D341Med (cell line): ENCODE data around the gene STK24.

Experiments used
- DNase-seq: peaks from one replicate; pipeline ENCODE4 v3.0.0; 2012; ENCODE audit warnings: low spot score

STK24 gene

GRCh38 chr13:98489446-98490194 lies 87.3 kb downstream of the STK24 start:
- DNase-seq: no peak

DNA sequence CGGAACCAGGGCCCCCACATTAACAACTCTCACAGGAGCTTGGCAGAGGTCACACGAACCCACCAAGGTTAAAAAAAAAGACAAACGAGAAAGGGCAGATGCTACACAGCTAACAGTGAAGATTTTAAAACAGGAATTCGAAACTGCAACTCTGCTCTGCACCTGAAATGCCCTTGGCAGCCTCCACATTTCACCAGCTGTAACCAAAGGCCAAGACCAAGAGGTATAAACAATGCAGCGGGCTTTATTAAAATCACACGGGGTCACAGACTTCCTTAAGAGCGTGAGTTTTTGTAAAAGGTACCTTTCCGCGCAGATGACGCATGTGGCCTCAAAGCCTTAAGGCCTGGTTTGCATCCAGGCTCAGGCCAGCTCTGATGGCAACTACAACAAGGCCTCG lies 88.2 kb downstream of the STK24 start:
- DNase-seq: no peak

DNA sequence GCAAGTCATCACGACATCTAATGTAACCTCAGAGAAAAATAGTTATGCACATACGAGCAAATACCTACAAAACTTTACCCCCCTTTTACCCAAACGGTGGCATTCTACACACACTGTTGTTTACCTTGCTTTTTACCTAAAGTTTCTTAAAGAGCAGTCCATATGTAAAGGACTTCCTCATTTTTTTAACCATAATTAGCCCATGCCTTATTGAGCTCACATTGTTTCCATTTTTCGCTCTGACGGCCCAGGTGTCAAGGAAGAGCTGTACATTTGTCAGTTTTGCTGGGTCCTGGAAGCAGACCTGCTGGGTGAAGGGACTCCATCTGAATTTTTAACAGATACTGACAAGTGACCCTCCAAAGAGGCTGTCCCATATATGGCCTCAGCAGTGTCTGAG lies 89.4 kb downstream of the STK24 start:
- no peak for DNase-seq

- no peak for DNase-seq
Observed at GRCh38 chr13:98487016-98487415, 89.9 kb downstream of the STK24 start.

DNA sequence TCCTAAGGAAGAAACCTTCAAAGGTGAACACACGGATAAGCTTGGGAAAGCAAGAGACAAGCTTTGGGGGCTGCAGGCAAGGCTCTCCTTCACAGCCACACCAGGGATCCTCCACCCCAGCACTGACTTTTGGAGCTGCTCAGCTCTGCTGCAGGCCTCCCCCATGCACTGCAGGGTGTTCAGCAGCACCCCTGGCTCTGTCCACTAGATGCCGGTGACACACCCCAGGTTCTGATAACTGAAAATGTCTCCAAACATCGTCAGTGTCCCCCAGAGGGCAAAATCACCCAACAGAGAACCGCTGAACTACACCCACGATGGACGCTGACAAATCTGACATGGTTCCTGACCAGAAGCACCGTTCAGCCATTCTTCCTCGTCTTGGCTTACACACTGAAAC lies 90.5 kb downstream of the STK24 start:
- no peak for DNase-seq

DNA sequence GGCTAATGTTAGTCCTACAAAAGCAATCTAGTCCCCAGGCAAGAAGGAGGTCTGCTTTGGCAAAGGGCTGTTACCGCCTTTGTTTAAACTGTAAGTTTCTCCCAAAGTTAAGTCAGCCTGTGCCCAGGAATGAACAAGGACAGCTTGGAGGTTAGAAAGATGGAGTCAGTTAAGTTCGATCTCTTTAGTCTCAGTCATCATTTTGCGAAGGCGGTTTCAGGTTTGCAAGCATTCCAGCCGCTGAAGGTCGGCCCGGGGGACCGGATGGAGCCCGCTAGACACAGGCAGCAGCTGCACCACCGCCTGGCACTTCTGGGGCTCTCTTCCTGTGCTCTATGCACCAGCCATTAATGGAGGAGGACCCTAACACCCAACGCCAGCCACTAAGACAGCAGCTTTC lies 91.3 kb downstream of the STK24 start:
- DNase-seq: no peak

DNA sequence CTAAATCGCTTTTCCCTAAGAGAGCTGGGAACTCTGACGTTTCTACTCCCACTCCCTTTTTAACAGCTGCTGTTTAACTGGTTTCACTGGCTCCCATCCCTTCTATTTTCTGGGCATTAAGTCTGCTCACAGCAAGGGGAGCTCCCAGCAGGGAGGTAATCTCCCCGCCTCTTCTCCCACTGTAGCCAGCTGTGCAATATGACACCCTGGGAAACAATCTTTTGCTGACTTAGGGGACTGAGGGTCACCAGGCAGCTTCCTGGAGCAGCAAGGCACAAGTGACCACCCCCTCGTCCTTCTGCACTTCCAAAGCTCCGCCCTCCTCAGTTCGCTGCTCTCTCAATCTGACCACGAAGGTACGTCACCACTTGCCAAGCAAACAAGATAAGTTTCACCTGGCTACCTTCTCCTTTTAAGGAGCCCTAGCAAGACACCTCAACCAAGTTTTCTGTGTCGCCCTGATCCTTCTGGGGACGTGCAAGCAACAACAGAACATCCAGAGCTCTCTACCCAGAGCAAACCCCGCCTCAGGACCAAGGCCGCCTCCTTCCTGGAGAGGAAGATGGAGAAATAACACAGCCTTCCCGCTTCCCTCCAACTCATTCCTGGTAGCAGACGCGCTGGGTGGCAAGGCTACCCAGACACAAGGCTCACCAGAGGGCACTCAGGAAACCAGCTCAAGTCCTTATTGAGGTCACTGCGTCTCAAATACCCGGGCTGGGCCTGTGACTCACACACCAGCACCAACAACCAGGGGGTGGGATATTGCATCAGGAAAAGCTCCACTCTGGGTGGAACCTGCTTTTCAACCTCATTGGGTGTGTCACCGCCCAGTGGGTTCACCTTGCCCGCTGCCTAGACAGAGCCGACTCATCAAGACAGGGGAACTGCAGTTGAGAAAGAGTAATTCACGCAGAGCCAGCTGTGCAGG lies 92.4 kb downstream of the STK24 start:
- DNase-seq: peak; percentile 74

GRCh38 chr13:98483601-98484288 lies 93.2 kb downstream of the STK24 start:
- no peak for DNase-seq

DNA sequence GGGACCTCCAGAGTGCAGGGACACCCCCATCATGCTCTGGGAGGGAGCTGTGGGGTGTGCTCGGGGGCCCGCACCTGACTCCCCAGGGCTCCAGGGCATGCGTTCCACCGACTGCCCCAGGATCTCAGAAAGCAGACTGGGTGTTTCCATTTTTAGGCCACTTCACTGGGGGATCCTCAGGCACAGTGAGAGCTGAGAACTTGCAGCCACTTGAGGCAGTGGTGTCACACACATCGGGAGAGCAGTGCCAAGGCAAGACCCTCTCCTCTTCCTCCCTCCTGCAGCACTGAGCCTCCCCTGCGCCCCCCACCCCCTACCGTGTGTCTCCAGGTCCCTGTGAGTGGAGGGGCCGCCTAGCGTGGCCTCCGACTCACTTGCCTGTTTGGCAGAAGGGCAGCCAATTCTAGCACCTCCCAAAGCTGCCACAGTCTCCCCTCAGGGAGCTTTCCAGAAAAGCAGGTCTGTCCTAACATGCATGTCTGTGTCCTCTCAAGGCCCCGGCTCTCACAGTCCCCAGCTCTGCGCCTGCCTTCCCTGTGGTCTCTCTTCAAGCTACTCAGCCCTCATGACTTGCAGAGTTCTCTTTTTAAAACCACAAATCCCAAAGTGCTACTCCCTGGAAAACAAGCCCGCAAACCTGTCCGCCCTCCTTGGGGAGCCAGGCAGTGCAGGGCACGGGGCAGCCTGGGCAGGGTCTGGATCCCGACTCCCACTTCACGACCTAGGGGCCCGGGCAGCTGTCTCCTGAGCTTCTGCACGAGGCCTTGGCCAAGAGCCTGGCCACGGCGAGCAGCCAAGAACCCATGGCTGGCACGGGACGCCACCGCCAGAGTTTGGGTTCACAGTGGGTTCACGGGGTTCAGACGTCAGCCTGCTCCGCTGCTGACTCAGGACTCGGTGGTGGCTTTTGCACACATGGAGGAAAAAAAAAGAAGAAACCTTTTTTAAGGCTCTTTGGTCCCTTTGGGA lies 94.1 kb downstream of the STK24 start:
- no peak for DNase-seq

- DNase-seq: no peak
Observed at GRCh38 chr13:98480915-98481877, 95.7 kb downstream of the STK24 start.

DNA sequence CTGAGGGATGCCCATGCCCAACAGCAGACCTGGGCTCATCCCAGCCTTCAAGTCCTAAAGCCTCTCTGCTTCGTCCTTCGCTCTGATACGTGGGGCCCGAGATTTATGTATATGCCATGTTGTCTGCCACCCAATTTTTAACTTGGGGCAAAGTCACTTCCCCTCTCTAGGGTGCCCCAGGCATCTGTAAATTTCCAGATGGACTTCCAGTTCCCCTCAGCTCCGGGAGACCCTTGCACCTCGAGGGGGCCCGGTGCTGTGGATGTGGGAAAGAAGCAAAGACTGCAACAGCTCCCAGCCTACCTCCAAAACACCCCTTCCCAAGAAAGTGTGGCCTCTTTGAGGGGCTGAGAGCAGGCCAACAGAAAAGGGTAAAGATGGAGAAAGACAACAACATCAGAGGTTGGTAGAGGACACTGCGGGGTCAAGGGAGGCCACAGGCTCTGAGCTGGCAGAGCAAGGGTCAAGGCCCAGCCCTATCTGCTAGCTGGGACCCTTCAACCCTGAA lies 97.4 kb downstream of the STK24 start:
- no peak for DNase-seq

DNA sequence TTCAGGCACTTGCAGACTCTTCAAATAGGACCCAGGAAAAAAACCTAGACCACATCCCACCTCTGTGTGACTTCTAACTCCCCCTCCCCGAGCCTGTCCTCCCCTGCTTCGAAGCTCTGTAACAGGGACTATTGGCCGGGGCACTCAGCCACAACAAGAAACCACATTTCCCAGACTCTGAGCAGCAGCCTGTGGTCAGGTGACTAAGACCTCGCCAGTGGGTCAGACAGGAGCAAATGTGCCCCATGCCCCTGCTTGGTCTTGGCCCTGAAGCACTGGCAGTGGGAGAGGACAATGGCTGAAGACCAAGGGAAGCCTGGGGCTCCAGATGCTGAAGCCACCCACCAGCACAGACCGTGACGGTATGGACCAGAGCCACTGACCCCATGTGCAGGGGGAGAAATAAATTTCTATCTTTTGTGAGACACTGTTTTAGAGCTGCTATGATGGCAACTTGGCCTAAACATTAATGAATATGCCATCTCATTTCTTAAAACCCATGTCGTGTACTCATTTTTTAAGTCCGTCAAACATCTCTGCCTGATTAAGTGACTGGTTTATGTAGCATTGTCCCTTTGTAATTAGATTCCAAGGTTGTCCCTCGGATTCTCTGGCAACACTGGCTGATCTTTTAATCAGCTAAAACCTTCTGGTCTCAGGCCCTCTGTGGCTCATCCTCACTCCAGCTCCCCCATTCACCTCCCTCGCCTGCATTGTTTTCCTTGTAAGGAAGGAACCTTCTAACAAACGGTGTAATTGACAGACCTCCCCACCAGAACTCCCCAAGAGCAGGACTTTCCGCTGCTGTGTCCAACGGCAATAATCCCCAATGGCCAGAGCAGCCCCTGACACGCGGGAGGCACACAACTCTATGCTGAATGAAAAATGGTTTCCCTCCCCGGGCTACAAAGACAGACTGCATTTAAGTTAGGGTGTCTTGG lies 98.4 kb downstream of the STK24 start:
- DNase-seq: peak; percentile 76

DNA sequence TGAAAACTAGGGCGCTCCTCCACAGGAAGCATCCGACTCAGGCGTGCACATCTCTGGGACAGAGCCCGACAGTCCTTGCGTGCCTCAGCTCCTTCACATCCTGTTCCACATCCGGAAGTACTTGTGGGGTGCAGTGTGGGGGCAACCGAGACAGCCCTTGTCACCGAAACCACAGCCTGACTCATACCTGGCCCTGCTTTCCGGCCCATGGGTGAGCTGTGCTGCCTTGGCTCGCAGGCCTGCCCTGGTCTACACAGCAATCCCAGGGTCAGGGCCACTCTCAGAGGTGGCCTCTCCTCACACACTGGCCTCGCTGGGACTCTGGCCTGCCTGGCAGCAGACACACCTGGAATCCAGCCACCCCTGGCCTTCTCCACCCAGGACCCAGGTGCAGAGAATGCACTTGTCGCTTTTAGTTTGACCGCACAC lies 100.4 kb downstream of the STK24 start:
- no peak for DNase-seq

DNA sequence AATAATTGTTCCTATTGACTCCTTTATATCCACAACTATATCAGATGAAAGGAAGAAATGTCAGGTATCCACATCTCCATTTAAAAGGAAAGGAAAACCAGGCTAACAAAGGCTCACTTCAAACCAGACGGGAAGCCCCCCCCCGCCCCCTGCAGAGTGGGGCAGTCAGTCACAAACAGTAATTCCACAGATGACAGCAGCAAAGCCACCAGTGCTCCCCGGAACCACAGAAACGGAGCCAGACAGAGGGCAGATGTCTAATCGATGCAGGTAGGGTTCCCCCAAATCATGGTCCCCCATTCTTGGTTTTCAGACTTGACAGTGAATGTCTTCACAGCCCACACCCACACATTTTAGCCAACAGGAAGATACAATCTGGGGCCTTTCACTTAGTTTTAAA lies 100.8 kb downstream of the STK24 start:
- no peak for DNase-seq

GRCh38 chr13:98475522-98475921 lies 101.4 kb downstream of the STK24 start:
- no peak for DNase-seq

GRCh38 chr13:98474761-98475160 lies 102.1 kb downstream of the STK24 start:
- no peak for DNase-seq

DNA sequence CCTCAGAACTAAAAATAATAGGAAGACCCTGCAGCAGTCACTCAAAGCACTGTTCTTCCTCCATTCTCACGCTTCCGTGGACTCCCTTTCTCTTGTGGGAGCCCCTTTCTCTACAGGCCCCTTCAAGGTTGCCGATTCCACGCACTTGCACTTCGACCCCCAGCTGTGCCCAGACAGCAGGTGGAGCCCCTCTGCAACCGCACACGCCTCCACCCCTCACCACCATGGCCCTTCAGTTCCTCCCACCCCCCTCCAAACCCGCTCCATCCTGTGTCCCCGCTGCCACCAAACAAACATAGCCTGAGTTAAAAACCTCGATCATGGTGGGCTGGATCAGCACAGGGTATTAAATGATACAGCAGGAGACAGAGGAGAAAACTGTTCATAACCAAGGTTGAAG lies 102.6 kb downstream of the STK24 start:
- no peak for DNase-seq

- no peak for DNase-seq
Observed at GRCh38 chr13:98473788-98474144, 103.1 kb downstream of the STK24 start.
